Smooth muscle cell (in vitro differentiated cells): ENCODE results near the gene RAB25. TPM values are rescaled to one million over a fixed set of nuclear protein-coding genes. Genes with fewer than 3 reads are reported as not detected.

Experiments used
- DNase-seq: peaks from one replicate; lab custom pipeline; 2025; ENCODE audit not compliant: unreplicated experiment; lab: John Stamatoyannopoulos, UW
- H2AFZ ChIP-seq: fragments of 200-600 bp; sonication (generic); 2 replicates; pipeline ENCODE4 v1.6.0; 2016; ENCODE audit warnings: antibody characterized with exemption, low read depth, mild to moderate bottlenecking
- H3F3A ChIP-seq: fragments of 200-600 bp; sonication (generic); 2 replicates; pipeline ENCODE4 v1.6.0; 2017; ENCODE audit warnings: antibody characterized with exemption, low read depth
- H3K27ac ChIP-seq: fragments of 200-600 bp; sonication (generic); 2 replicates; pipeline ENCODE4 v1.5.1; 2016; ENCODE audit warnings: low read depth, mild to moderate bottlenecking
- H3K27me3 ChIP-seq: fragments of 200-600 bp; sonication (generic); 2 replicates; pipeline ENCODE4 v1.6.1; 2016; ENCODE audit warnings: low read depth, mild to moderate bottlenecking
- H3K36me3 ChIP-seq: fragments of 200-600 bp; sonication (generic); 2 replicates; pipeline ENCODE4 v1.5.1; 2016; ENCODE audit warnings: low read depth
- H3K4me1 ChIP-seq: fragments of 200-600 bp; sonication (generic); 2 replicates; pipeline ENCODE4 v1.5.1; 2016; ENCODE audit warnings: low read depth
- H3K4me2 ChIP-seq: fragments of 200-600 bp; sonication (generic); 2 replicates; pipeline ENCODE4 v1.6.0; 2016; ENCODE audit warnings: mild to moderate bottlenecking
- H3K4me3 ChIP-seq: fragments of 200-600 bp; sonication (generic); 2 replicates; pipeline ENCODE4 v1.5.1; 2016; ENCODE audit warnings: mild to moderate bottlenecking
- H3K79me2 ChIP-seq: fragments of 200-600 bp; sonication (generic); 2 replicates; pipeline ENCODE4 v1.6.0; 2016; ENCODE audit warnings: low read depth, mild to moderate bottlenecking
- H3K9ac ChIP-seq: fragments of 200-600 bp; sonication (generic); 2 replicates; pipeline ENCODE4 v1.6.0; 2016; ENCODE audit warnings: low read depth
- H3K9me3 ChIP-seq: fragments of 200-600 bp; sonication (generic); replicated peaks from 2 replicates; pipeline ENCODE4 v1.5.1; 2016; ENCODE audit warnings: low read depth
- H4K20me1 ChIP-seq: fragments of 200-600 bp; sonication (generic); 2 replicates; pipeline ENCODE4 v1.6.0; 2016; ENCODE audit warnings: low read depth
- whole genome bisulfite sequencing: methylation state at CpG from one replicate; pipeline ENCODE4 v1.1.7; 2016; ENCODE audit warnings: low lambda C conversion rate; 5-methylcytosine and 5-hydroxymethylcytosine counted together
- polyA plus RNA-seq: library from polyadenylated mRNA; unstranded; fragments of >200 nt; fragmentation: Nextera tagmentation; extraction: Ambion mirVana; gene quantifications from 2 replicates; pipeline ENCODE4 v1.2.1, GENCODE V29; 2016
- total RNA-seq: library from RNA; depleted of rRNA; stranded (reverse); fragments of >200 nt; gene quantifications from 2 replicates; pipeline ENCODE4 v1.2.3, GENCODE V29; 2014
- TF ChIP-seq, protein P1 (sequence below): fragments of 200-600 bp; sonication (generic); IDR thresholded peaks from 2 replicates; pipeline ENCODE4 v1.5.1; 2017; ENCODE audit warnings: borderline replicate concordance, mild to moderate bottlenecking, antibody characterized with exemption; ENCODE audit not compliant: insufficient read depth, poor library complexity, severe bottlenecking

RAB25 gene
- total and polyA plus RNA-seq, 2 experiments from 2014 or later, result 8.9 to 16.8 TPM

DNA sequence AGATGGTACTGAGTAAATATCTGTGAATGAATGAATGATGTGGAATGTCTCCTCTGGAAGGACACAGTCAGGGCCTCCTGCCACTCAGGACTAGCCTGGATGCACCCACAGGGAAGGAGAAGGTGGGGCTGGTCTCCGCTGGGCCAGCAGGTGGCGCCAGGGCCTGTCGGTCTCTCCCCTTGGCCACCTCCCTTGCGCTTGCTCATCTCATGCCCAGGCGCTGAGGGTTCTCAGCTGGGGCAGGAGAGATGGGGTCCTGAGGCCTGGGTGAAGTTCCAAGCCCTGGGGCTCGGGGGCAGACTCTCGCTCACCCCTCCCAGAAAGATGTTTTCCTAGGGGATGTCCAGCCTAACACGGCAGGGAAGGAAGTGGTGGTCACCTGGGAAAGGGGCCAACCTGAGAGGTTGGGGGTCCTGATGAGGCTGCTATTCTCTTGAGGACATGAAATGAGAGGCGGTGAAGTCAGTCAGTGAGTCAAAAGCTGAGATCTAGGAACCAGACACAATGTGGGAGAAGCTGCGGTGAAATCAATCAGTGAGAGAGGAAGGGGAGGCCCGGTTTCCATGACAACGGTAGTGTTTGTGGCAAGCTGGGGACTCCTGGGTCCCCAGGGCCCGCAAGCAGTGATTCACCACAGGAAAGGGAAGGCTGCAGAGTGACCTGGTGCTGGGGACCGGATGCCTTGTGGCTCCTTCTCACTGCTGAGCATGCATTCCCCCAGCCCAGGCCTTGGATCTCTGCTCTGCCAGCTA is 35.9 kb downstream of the RAB25 start:
- Histone ChIP-seq H3K4me3 (no peak overlapping the region), H3K9ac (peak overlapping the region; percentile 84), H2AFZ (no peak overlapping the region), H3K9me3 (no peaks in the 10 kb centered on the region), H3K4me1 (peaks cover 13% of the 10 kb centered on the region), H3K27ac (peak overlapping the region; percentile 96), H3K4me2 (peak overlapping the region; percentile 42), H3K27me3 (no peaks in the 10 kb centered on the region), H3K36me3 (no peaks in the 10 kb centered on the region), H3F3A (peaks cover 12% of the 10 kb centered on the region), H3K79me2 (peaks cover 49% of the 10 kb centered on the region), H4K20me1 (peaks cover 4% of the 10 kb centered on the region)
- peak; percentile 68 for DNase-seq
- TF ChIP-seq, protein P1, sequence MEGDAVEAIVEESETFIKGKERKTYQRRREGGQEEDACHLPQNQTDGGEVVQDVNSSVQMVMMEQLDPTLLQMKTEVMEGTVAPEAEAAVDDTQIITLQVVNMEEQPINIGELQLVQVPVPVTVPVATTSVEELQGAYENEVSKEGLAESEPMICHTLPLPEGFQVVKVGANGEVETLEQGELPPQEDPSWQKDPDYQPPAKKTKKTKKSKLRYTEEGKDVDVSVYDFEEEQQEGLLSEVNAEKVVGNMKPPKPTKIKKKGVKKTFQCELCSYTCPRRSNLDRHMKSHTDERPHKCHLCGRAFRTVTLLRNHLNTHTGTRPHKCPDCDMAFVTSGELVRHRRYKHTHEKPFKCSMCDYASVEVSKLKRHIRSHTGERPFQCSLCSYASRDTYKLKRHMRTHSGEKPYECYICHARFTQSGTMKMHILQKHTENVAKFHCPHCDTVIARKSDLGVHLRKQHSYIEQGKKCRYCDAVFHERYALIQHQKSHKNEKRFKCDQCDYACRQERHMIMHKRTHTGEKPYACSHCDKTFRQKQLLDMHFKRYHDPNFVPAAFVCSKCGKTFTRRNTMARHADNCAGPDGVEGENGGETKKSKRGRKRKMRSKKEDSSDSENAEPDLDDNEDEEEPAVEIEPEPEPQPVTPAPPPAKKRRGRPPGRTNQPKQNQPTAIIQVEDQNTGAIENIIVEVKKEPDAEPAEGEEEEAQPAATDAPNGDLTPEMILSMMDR, result peak; percentile 96
- 23% methylated on average over 14 of the region's 14 CpGs for WGBS

DNA sequence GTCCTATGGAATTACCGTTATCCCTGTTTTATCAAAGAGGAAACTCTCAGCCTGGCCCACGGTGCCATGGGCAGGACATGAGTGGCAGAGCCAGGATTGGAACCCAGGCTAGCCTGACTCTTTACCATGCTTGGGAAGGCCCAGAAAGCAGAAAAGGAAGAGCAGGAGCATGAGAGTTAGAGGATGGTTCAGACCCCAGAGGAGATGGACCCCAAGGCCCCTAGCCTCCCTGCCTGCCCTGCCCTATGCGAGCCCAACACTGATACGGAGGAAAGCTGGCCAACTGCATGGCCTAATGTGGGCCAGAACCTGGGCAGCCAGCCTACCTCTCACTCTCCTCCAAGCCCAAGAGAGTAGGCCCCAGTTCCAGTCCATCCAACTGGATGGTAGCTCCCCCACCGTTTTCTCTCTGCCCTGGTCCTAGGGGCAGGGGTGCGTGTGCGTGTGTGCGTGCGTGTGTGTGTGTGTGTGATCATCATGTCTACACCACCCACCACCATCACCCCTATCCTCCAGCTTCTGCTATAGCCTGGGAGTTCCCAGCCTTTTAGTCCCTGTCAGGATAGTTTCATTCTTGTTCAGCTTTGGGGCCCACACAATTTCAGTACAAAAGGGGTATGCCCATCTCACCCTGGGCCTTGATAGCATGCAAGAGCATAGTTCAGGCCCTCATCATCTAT is 36.7 kb downstream of the RAB25 start:
- TF ChIP-seq, protein P1, result no peak
- WGBS, result 88% methylated on average over 9 of the region's 9 CpGs
- H3K79me2 ChIP-seq, result peaks cover 41% of the 10 kb centered on the region
- H3K9me3 ChIP-seq, result no peaks in the 10 kb centered on the region
- peak overlapping the region; percentile 96 for H3K27ac ChIP-seq
- H2AFZ ChIP-seq, result no peak overlapping the region
- H3K4me1 ChIP-seq, result peaks cover 16% of the 10 kb centered on the region
- no peaks in the 10 kb centered on the region for H3K27me3 ChIP-seq
- no peaks in the 10 kb centered on the region for H3K36me3 ChIP-seq
- H3K9ac ChIP-seq, result peak overlapping the region; percentile 84
- no peak overlapping the region for H3K4me3 ChIP-seq
- DNase-seq, result no peak
- H3K4me2 ChIP-seq, result peak overlapping the region; percentile 42
- peaks cover 12% of the 10 kb centered on the region for H3F3A ChIP-seq
- H4K20me1 ChIP-seq, result peaks cover 4% of the 10 kb centered on the region

DNA sequence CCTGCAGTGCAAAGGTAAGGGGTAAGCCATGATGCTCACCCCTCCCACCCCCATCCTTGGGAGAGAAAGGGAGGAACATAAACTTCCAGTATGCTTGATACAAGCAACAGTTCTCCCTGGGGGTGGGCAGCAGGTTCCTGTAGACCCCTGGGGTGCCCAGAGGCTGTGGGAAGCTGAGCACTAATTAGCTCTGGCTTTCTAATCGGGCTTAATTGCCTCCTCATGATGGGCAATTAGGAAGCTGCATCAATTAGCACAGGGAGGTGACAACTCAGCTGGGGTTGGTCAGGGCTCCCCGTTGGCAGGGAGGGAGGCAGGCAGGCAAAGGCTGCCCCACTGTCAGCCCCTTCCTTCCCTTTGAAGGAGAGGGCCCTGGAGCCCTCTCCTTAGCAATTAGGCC is 37.8 kb downstream of the RAB25 start:
- Histone ChIP-seq H3K27me3 (no peaks in the 10 kb centered on the region), H4K20me1 (no peaks in the 10 kb centered on the region), H3K9ac (no peak overlapping the region), H2AFZ (no peak overlapping the region), H3K4me1 (peaks cover 27% of the 10 kb centered on the region), H3K4me2 (no peak overlapping the region), H3K9me3 (no peaks in the 10 kb centered on the region), H3K79me2 (peaks cover 36% of the 10 kb centered on the region), H3K36me3 (no peaks in the 10 kb centered on the region), H3K4me3 (no peak overlapping the region), H3F3A (peaks cover 17% of the 10 kb centered on the region), H3K27ac (peak overlapping the region; percentile 96)
- WGBS, result 85% methylated on average over 2 of the region's 2 CpGs
- TF ChIP-seq, protein P1, result no peak
- DNase-seq, result no peak

DNA sequence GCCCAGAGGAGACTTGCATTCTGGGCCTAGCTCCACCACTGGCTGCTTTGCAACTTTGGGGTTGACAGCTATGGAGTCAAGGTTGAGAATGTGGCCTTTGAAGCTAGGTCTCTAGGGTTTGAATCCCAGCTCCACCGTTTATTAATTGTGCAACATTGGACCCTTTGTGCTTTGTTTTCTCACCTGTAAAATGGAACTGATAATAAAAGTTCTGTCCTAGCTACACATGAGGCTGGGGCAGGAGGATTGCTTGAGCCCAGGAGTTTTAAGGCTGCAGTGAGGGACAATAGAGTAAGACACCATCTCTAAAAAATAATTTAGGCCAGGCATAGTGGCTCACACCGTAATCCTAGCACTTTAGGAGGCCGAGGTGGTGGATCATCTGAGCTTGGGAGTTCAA is 38.3 kb downstream of the RAB25 start:
- no peaks in the 10 kb centered on the region for H3K9me3 ChIP-seq
- no peak for DNase-seq
- no peak overlapping the region for H3K9ac ChIP-seq
- H3K27ac ChIP-seq, result peak overlapping the region; percentile 96
- no peak overlapping the region for H3K4me2 ChIP-seq
- H3K4me1 ChIP-seq, result peaks cover 31% of the 10 kb centered on the region
- H3K36me3 ChIP-seq, result no peaks in the 10 kb centered on the region
- 99% methylated on average over 3 of the region's 3 CpGs for WGBS
- H4K20me1 ChIP-seq, result no peaks in the 10 kb centered on the region
- TF ChIP-seq, protein P1, result no peak
- peaks cover 17% of the 10 kb centered on the region for H3F3A ChIP-seq
- H2AFZ ChIP-seq, result no peak overlapping the region
- H3K79me2 ChIP-seq, result peaks cover 34% of the 10 kb centered on the region
- H3K27me3 ChIP-seq, result no peaks in the 10 kb centered on the region
- H3K4me3 ChIP-seq, result no peak overlapping the region
